Measurements from ENCODE around the gene LYPD1.

The LYPD1 gene

DNA sequence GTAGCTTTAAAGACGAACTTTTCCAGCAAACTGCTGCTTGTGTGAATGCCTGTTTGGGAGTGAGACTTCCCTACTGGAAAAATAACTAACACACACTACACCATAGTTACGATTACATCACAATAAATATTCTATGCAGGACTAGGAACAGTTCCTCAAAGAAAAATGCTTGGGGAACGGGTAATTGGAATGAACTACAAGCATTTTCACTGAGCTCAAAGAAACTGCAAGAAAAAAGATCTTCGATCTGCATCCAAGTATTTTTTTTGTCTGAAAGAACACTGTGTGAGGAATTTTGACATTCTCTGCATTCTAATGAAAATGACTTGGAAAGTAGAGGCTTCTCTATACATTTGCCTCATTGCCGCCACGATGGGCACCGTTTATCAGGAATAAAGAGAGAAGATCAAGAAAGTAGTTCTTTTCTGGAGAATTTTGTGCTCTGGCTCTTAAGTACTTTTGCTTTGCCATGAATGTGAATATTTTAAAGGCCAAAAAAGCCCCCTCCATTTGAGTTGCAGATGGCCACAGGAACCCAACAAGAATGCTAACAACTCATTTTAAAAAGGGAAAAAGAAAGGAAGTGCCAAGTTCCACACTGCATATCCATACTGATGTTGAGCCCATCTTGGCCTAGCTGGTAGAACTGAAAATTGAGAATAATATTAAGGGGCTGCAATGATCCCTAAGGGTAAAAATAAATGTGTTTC, 13.6 kb downstream of the LYPD1 start:
- no peak for TF ChIP-seq TEAD4 (IDR thresholded peaks at IDR 0.05)
- TF ChIP-seq TAF1 (IDR thresholded peaks at IDR 0.05; ENCODE audit: low read depth), result no peak
- TF ChIP-seq, protein P1, sequence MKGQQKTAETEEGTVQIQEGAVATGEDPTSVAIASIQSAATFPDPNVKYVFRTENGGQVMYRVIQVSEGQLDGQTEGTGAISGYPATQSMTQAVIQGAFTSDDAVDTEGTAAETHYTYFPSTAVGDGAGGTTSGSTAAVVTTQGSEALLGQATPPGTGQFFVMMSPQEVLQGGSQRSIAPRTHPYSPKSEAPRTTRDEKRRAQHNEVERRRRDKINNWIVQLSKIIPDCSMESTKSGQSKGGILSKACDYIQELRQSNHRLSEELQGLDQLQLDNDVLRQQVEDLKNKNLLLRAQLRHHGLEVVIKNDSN (IDR thresholded peaks at IDR 0.05), result no peak
- TF ChIP-seq, protein P2, sequence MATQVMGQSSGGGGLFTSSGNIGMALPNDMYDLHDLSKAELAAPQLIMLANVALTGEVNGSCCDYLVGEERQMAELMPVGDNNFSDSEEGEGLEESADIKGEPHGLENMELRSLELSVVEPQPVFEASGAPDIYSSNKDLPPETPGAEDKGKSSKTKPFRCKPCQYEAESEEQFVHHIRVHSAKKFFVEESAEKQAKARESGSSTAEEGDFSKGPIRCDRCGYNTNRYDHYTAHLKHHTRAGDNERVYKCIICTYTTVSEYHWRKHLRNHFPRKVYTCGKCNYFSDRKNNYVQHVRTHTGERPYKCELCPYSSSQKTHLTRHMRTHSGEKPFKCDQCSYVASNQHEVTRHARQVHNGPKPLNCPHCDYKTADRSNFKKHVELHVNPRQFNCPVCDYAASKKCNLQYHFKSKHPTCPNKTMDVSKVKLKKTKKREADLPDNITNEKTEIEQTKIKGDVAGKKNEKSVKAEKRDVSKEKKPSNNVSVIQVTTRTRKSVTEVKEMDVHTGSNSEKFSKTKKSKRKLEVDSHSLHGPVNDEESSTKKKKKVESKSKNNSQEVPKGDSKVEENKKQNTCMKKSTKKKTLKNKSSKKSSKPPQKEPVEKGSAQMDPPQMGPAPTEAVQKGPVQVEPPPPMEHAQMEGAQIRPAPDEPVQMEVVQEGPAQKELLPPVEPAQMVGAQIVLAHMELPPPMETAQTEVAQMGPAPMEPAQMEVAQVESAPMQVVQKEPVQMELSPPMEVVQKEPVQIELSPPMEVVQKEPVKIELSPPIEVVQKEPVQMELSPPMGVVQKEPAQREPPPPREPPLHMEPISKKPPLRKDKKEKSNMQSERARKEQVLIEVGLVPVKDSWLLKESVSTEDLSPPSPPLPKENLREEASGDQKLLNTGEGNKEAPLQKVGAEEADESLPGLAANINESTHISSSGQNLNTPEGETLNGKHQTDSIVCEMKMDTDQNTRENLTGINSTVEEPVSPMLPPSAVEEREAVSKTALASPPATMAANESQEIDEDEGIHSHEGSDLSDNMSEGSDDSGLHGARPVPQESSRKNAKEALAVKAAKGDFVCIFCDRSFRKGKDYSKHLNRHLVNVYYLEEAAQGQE (IDR thresholded peaks at IDR 0.05; ENCODE audit: low read depth), result no peak
- no peak for TF ChIP-seq CREB1 (IDR thresholded peaks at IDR 0.05; ENCODE audit: low read depth)
- no peak for TF ChIP-seq FOXM1 (IDR thresholded peaks at IDR 0.05; ENCODE audit: borderline replicate concordance, low read depth)
- no peak for TF ChIP-seq EP300 (IDR thresholded peaks at IDR 0.05; ENCODE audit: borderline replicate concordance)
- TF ChIP-seq RAD21 (IDR thresholded peaks at IDR 0.05; ENCODE audit: low read depth), result no peak
- no peak for TF ChIP-seq YY1 (IDR thresholded peaks at IDR 0.05; ENCODE audit: low read depth)
- no peak for TF ChIP-seq NFIC (IDR thresholded peaks at IDR 0.05)
- no peak for TF ChIP-seq MAX (IDR thresholded peaks at IDR 0.05)
- no peak for TF ChIP-seq TCF12 (IDR thresholded peaks at IDR 0.05; ENCODE audit: low read depth)
- TF ChIP-seq ZBTB7A (IDR thresholded peaks at IDR 0.05; ENCODE audit: low read depth), result no peak
- TF ChIP-seq EGR1 (IDR thresholded peaks at IDR 0.05), result no peak
- no peak for TF ChIP-seq CEBPB (IDR thresholded peaks at IDR 0.05)

DNA sequence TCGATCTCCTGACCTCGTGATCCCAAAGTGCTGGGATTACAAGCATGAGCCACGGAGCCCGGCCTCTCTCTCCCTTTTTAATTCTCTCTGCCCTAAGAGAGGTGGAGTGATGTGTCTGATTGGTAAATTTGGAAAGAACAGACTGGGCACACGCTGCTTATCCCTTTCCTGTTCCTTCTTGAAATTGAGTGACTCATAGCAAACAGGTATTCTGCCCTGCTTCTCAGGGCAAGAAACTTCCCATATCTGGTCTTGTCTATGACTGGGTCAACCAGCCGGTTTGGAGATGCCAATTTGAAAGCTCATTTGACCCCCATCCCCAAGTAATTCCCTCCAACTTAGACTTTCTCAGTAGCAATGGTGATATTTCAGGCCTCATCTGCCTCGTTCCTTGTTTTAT, 15.0 kb downstream of the LYPD1 start:
- TF ChIP-seq TCF12 (IDR thresholded peaks at IDR 0.05; ENCODE audit: low read depth) (no peak), CEBPB (IDR thresholded peaks at IDR 0.05) (no peak), YY1 (IDR thresholded peaks at IDR 0.05; ENCODE audit: low read depth) (no peak), TEAD4 (IDR thresholded peaks at IDR 0.05) (no peak), MAX (IDR thresholded peaks at IDR 0.05) (no peak), FOXM1 (IDR thresholded peaks at IDR 0.05; ENCODE audit: borderline replicate concordance, low read depth) (no peak), EP300 (IDR thresholded peaks at IDR 0.05; ENCODE audit: borderline replicate concordance) (no peak), TAF1 (IDR thresholded peaks at IDR 0.05; ENCODE audit: low read depth) (no peak), EGR1 (IDR thresholded peaks at IDR 0.05) (no peak), NFIC (IDR thresholded peaks at IDR 0.05) (no peak), ZBTB7A (IDR thresholded peaks at IDR 0.05; ENCODE audit: low read depth) (no peak)
- TF ChIP-seq, protein P1 (IDR thresholded peaks at IDR 0.05), result no peak

DNA sequence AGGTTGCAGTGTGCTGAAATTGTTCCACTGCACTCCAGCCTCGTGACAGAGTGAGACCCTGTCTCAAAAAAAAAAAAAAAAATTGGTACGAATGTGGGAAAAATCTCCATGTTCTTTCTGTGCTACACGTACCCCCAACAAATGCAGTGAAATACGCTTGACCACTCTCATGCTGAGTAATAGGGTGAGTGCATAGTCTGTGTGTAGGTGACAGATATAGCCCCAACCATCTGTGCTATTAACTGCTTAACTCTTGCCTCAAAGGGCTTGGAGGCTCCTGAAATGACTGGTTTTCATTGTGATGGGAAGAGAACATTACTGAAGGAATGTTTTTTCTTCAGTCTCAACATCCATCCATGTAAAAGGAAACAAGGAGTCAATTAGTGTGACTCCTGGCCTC, 15.7 kb downstream of the LYPD1 start:
- no peak for TF ChIP-seq TCF12 (IDR thresholded peaks at IDR 0.05; ENCODE audit: low read depth)
- no peak for TF ChIP-seq RAD21 (IDR thresholded peaks at IDR 0.05; ENCODE audit: low read depth)
- TF ChIP-seq FOXM1 (IDR thresholded peaks at IDR 0.05; ENCODE audit: borderline replicate concordance, low read depth), result no peak
- TF ChIP-seq, protein P2 (IDR thresholded peaks at IDR 0.05; ENCODE audit: low read depth), result no peak
- no peak for TF ChIP-seq EGR1 (IDR thresholded peaks at IDR 0.05)
- no peak for TF ChIP-seq TEAD4 (IDR thresholded peaks at IDR 0.05)
- TF ChIP-seq NFIC (IDR thresholded peaks at IDR 0.05), result no peak

GRCh38 chr2:132652474-132652873, 17.5 kb downstream of the LYPD1 start:
- TF ChIP-seq MAX (IDR thresholded peaks at IDR 0.05) (no peak), CREB1 (IDR thresholded peaks at IDR 0.05; ENCODE audit: low read depth) (no peak), FOXM1 (IDR thresholded peaks at IDR 0.05; ENCODE audit: borderline replicate concordance, low read depth) (no peak), CEBPB (IDR thresholded peaks at IDR 0.05) (no peak), TAF1 (IDR thresholded peaks at IDR 0.05; ENCODE audit: low read depth) (no peak), EGR1 (IDR thresholded peaks at IDR 0.05) (no peak), RAD21 (IDR thresholded peaks at IDR 0.05; ENCODE audit: low read depth) (no peak), TEAD4 (IDR thresholded peaks at IDR 0.05) (no peak), TCF12 (IDR thresholded peaks at IDR 0.05; ENCODE audit: low read depth) (no peak), EP300 (IDR thresholded peaks at IDR 0.05; ENCODE audit: borderline replicate concordance) (no peak), YY1 (IDR thresholded peaks at IDR 0.05; ENCODE audit: low read depth) (no peak), NFIC (IDR thresholded peaks at IDR 0.05) (no peak), ZBTB7A (IDR thresholded peaks at IDR 0.05; ENCODE audit: low read depth) (no peak)
- TF ChIP-seq, protein P2 (IDR thresholded peaks at IDR 0.05; ENCODE audit: low read depth), result no peak
- TF ChIP-seq, protein P1 (IDR thresholded peaks at IDR 0.05), result no peak

Measured in Ishikawa (cell line).